GM21447 (cell line): ENCODE results near the gene ZFYVE1.

ENCODE experiments used
- ATAC-seq: cut with Tn5 transposase; IDR thresholded peaks from one replicate; pipeline ENCODE4 v1.9.1; 2021; ENCODE audit not compliant: unreplicated experiment

Gene ZFYVE1

DNA sequence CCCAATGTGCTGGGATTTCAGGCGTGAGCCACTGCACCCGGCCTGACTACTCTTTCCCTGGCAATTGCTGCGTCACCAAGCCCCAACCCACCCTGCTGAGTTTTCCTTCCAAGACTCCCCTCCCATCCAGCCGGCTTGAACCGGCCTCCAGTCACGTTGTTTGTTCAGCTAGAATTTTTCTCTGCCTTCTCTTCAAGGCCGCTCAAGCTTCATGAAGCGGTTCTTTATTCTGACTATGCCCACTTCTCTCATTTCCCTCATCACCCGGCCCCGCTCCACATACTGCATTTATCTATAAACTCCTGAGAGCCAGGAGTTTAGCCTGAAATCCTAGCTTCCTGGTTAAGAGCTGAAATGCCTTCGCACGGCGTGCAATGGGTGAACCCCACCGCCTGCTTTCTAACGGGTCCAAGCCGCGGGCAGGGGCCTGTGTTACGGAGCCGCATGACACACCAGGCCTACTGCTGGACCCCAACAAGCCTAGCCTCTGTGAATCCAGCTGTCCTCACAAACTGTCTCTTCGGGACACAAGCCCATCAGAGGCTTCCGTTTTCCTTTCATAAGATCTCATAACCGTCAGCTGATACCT lies 101.6 kb downstream of the ZFYVE1 start:
- no peak for ATAC-seq

DNA sequence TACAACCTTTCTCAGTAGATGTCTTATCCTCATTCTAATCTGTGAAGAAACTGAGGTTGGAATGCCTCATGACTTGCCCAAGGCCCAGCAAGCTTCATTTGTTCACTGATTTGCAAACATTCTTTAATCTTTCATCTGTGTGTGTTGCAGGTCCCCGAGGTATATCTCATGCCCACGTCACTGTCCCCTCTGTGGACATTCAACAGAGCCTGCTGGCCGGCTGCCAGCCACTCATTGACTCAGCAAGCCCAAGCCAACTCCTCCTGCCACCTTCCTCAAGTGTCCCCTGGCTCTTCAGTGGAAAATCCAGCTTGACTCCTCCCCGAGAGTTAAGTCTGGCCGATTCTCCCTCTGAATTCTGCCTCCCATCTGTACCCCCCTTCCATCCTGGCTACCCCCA lies 102.6 kb downstream of the ZFYVE1 start:
- ATAC-seq: no peak

- no peak for ATAC-seq
These were observed 105.5 kb downstream of the ZFYVE1 start for GRCh38 chr14:72921396-72921795.

DNA sequence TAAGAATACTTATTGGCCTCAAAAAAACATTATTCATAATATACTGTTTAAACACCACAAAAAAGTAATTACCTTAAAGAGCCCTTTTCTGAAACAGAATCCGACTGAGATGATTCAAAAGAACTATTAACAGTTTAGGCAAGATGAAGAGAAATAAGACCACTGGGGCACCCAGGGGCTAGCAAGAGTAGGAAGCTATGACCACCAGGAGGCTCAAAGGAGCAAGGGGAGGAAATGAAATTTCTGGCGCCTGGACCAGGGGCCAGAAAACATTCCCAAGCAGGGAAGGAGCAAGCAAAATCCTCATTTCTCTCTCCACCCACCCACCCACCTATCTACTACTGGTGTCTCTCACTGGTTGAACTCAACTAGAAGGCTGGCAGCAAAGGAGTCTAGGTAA lies 106.9 kb downstream of the ZFYVE1 start:
- no peak for ATAC-seq
